ENCODE data around the gene CNEP1R1. TPM values are rescaled to one million over a fixed set of nuclear protein-coding genes. Genes with fewer than 3 reads are reported as not detected.

CNEP1R1 gene
- total and polyA plus RNA-seq, 9 of the 15 experiments (the other 6 are each of a cell fraction or from before 2014, with no cell fraction given), result 7.6 to 20.1 (median 10.6) TPM

DNA sequence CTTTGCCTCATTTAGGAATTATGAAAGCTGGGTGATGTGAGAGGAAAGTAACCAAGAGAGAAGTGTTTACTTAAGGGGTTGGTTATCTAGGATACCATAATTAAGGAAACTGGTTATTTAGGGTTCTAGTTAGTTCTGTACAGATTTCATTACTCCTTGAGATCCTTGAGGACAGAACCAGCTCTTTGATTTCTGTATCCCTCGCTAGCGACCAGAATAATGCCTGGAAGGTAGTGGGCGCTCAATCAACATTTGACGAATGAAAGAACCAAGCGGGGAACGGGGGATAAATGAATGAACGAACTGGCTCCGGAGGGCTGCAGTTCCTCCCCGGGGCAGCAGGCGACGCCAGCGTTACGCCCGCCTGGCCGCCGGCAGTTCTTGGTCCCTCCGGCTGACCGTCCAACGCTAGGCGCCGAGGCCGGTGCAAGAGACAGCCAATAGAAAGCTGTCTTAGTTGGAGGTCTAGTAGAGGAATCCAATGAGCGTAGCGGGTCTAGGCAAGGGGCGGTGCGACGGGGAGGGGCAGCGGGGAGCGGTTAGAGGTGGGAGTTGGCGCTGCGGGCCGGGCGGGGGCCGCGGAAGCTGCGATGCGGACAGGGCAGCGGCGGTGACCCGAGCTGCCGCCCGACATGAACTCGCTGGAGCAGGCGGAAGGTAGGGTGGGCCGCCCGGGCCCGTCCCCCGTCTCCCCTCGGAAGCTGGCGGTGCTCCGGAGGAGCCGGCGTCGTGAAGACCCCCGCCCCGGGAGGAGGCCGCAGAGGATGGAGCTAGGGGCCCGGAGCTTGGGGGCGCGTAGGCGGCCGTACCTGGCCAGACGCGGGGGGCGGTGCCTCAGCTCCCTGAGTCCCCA lies at the start of gene CNEP1R1 (continued):
- TF ChIP-seq, protein P1, sequence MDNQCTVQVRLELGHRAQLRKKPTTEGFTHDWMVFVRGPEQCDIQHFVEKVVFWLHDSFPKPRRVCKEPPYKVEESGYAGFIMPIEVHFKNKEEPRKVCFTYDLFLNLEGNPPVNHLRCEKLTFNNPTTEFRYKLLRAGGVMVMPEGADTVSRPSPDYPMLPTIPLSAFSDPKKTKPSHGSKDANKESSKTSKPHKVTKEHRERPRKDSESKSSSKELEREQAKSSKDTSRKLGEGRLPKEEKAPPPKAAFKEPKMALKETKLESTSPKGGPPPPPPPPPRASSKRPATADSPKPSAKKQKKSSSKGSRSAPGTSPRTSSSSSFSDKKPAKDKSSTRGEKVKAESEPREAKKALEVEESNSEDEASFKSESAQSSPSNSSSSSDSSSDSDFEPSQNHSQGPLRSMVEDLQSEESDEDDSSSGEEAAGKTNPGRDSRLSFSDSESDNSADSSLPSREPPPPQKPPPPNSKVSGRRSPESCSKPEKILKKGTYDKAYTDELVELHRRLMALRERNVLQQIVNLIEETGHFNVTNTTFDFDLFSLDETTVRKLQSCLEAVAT (IDR thresholded peaks at IDR 0.05), result peak in 1 of 2 experiments; percentile 92; a peak in 3 of 4 replicates
- TF ChIP-seq, protein P2, sequence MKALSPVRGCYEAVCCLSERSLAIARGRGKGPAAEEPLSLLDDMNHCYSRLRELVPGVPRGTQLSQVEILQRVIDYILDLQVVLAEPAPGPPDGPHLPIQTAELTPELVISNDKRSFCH (CRISPR knock-in tag; IDR thresholded peaks at IDR 0.05), result no peak
- TF ChIP-seq, protein P2 (tag; IDR thresholded peaks at IDR 0.05), result no peak
- TF ChIP-seq ZNF75A (CRISPR knock-in tag; IDR thresholded peaks at IDR 0.05), result no peak
- TF ChIP-seq JUN (IDR thresholded peaks at IDR 0.05; ENCODE audit: borderline replicate concordance, low read depth, low read length), result peak; percentile 15; the same call in 1 of the 2 replicates
- TF ChIP-seq JUN (CRISPR knock-in tag; IDR thresholded peaks at IDR 0.05; ENCODE audit: borderline replicate concordance), result no peak
- peak; percentile 97 for TF ChIP-seq SP1 (CRISPR knock-in tag; IDR thresholded peaks at IDR 0.05)
- TF ChIP-seq ZZZ3 (IDR thresholded peaks at IDR 0.05), result no peak
- no peak for TF ChIP-seq XRCC3 (IDR thresholded peaks at IDR 0.05)
- no peak for TF ChIP-seq HNRNPK (IDR thresholded peaks at IDR 0.05; ENCODE audit: low read depth, low read length, poor library complexity, severe bottlenecking)
- TF ChIP-seq MEIS2 (IDR thresholded peaks at IDR 0.05; ENCODE audit: partially characterized antibody), result no peak
- no peak; the same call in 1 of the 2 replicates for TF ChIP-seq SMAD4 (CRISPR knock-in tag; conservative IDR thresholded peaks at IDR 0.05)
- TF ChIP-seq GABPA (tag; conservative IDR thresholded peaks at IDR 0.05; ENCODE audit: low read depth), result peak; percentile 64
- no peak; the same call in 1 of the 2 replicates for TF ChIP-seq POLR2H (tag; IDR thresholded peaks at IDR 0.05; ENCODE audit: low read depth)
- TF ChIP-seq, protein P3, sequence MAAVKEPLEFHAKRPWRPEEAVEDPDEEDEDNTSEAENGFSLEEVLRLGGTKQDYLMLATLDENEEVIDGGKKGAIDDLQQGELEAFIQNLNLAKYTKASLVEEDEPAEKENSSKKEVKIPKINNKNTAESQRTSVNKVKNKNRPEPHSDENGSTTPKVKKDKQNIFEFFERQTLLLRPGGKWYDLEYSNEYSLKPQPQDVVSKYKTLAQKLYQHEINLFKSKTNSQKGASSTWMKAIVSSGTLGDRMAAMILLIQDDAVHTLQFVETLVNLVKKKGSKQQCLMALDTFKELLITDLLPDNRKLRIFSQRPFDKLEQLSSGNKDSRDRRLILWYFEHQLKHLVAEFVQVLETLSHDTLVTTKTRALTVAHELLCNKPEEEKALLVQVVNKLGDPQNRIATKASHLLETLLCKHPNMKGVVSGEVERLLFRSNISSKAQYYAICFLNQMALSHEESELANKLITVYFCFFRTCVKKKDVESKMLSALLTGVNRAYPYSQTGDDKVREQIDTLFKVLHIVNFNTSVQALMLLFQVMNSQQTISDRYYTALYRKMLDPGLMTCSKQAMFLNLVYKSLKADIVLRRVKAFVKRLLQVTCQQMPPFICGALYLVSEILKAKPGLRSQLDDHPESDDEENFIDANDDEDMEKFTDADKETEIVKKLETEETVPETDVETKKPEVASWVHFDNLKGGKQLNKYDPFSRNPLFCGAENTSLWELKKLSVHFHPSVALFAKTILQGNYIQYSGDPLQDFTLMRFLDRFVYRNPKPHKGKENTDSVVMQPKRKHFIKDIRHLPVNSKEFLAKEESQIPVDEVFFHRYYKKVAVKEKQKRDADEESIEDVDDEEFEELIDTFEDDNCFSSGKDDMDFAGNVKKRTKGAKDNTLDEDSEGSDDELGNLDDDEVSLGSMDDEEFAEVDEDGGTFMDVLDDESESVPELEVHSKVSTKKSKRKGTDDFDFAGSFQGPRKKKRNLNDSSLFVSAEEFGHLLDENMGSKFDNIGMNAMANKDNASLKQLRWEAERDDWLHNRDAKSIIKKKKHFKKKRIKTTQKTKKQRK (IDR thresholded peaks at IDR 0.05; ENCODE audit: borderline replicate concordance, low read depth, low read length), result no peak
- TF ChIP-seq, protein P4, sequence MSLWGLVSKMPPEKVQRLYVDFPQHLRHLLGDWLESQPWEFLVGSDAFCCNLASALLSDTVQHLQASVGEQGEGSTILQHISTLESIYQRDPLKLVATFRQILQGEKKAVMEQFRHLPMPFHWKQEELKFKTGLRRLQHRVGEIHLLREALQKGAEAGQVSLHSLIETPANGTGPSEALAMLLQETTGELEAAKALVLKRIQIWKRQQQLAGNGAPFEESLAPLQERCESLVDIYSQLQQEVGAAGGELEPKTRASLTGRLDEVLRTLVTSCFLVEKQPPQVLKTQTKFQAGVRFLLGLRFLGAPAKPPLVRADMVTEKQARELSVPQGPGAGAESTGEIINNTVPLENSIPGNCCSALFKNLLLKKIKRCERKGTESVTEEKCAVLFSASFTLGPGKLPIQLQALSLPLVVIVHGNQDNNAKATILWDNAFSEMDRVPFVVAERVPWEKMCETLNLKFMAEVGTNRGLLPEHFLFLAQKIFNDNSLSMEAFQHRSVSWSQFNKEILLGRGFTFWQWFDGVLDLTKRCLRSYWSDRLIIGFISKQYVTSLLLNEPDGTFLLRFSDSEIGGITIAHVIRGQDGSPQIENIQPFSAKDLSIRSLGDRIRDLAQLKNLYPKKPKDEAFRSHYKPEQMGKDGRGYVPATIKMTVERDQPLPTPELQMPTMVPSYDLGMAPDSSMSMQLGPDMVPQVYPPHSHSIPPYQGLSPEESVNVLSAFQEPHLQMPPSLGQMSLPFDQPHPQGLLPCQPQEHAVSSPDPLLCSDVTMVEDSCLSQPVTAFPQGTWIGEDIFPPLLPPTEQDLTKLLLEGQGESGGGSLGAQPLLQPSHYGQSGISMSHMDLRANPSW (CRISPR knock-in tag; IDR thresholded peaks at IDR 0.05), result no peak
- TF ChIP-seq ZNF23 (CRISPR knock-in tag; IDR thresholded peaks at IDR 0.05), result no peak
- TF ChIP-seq PHB2 (IDR thresholded peaks at IDR 0.05; ENCODE audit: low read depth), result no peak
